GM21447 (cell line): ENCODE results near the gene SEMG2.

Source experiments
- ATAC-seq: cut with Tn5 transposase; IDR thresholded peaks from one replicate; pipeline ENCODE4 v1.9.1; 2021; ENCODE audit not compliant: unreplicated experiment

The SEMG2 gene

GRCh38 chr20:45221076-45221475 lies at the start of gene SEMG2:
TSS of gene SEMG2 (plus strand) at chr20:45221373. CDS start at chr20:45221390, 17 bp downstream.
- no peak for ATAC-seq

- no peak for ATAC-seq
Observed at GRCh38 chr20:45173522-45173921, 47.7 kb upstream of the SEMG2 start.

GRCh38 chr20:45174434-45175364 lies 46.5 kb upstream of the SEMG2 start, which contains the start of gene PI3:
TSS of gene PI3 (plus strand) at chr20:45174902. CDS start at chr20:45174923, 21 bp downstream.
- no peak for ATAC-seq

GRCh38 chr20:45176526-45177267 lies 44.5 kb upstream of the SEMG2 start:
- no peak for ATAC-seq

GRCh38 chr20:45179166-45179565 lies 42.0 kb upstream of the SEMG2 start:
- ATAC-seq, result no peak

GRCh38 chr20:45181639-45182038 lies 39.5 kb upstream of the SEMG2 start:
- no peak for ATAC-seq

GRCh38 chr20:45183084-45183483 lies 38.1 kb upstream of the SEMG2 start:
- ATAC-seq, result no peak

- no peak for ATAC-seq
Observed at GRCh38 chr20:45187693-45188092, 33.5 kb upstream of the SEMG2 start.

- ATAC-seq, result no peak
Observed at GRCh38 chr20:45189067-45189609, 32.0 kb upstream of the SEMG2 start.

GRCh38 chr20:45189861-45190260 lies 31.3 kb upstream of the SEMG2 start:
- no peak for ATAC-seq

- no peak for ATAC-seq
Observed at GRCh38 chr20:45191926-45192325, 29.2 kb upstream of the SEMG2 start.

- no peak for ATAC-seq
Observed at GRCh38 chr20:45193331-45193730, 27.8 kb upstream of the SEMG2 start.

GRCh38 chr20:45206725-45207124 lies 14.4 kb upstream of the SEMG2 start, which contains the start of gene SEMG1:
TSS of gene SEMG1 (plus strand) at chr20:45207033. CDS start at chr20:45207054, 21 bp downstream.
- ATAC-seq, result no peak

- no peak for ATAC-seq
Observed at GRCh38 chr20:45209924-45210323, 11.2 kb upstream of the SEMG2 start.

- no peak for ATAC-seq
Observed at GRCh38 chr20:45211569-45212474, 9.4 kb upstream of the SEMG2 start.

GRCh38 chr20:45212836-45213235 lies 8.3 kb upstream of the SEMG2 start:
- ATAC-seq, result no peak

GRCh38 chr20:45218124-45218523 lies 3.0 kb upstream of the SEMG2 start:
- ATAC-seq, result no peak

- ATAC-seq, result no peak
Observed at GRCh38 chr20:45218636-45219035, 2.5 kb upstream of the SEMG2 start.

GRCh38 chr20:45223136-45223535 lies 2.0 kb downstream of the SEMG2 start:
- no peak for ATAC-seq

- no peak for ATAC-seq
Observed at GRCh38 chr20:45226287-45226686, 5.1 kb downstream of the SEMG2 start.
